Ovary (tissue), 9 donors: ENCODE measurements around the gene MYO1E. TPM values are rescaled to one million over a fixed set of nuclear protein-coding genes. Genes with fewer than 3 reads are reported as not detected.

Source experiments
- DNase-seq, 5 donors: peaks; one replicate each; pipeline ENCODE4 v3.0.0-alpha.2; 2019 to 2020
- H3K27ac ChIP-seq, 2 donors: fragments of 200-600 bp; one replicate each; pipeline versions ENCODE4 v1.5.1 to v1.8.0; 2019 to 2022
- H3K27me3 ChIP-seq: fragments of 200-600 bp; one replicate; pipeline ENCODE4 v1.8.0; 2022
- H3K36me3 ChIP-seq: fragments of 200-600 bp; sonication (generic); one replicate; pipeline ENCODE4 v1.5.1; 2019
- H3K4me1 ChIP-seq: one replicate; pipeline ENCODE4 v1.8.1; 2013; ENCODE audit warnings: mild to moderate bottlenecking, moderate library complexity; ENCODE audit not compliant: insufficient read depth
- H3K4me3 ChIP-seq: fragments of 200-600 bp; sonication (generic); one replicate; pipeline ENCODE4 v1.5.1; 2017
- H3K9me3 ChIP-seq, 2 donors: fragments of 200-600 bp in 1 of 2; sonication (generic) in 1 of 2; one replicate each; pipeline versions ENCODE4 v1.5.1 to v1.8.1; 2013 to 2019; ENCODE audit warnings: mild to moderate bottlenecking in 1 of 2, moderate library complexity in 1 of 2
- CTCF ChIP-seq, 3 donors: fragments of 450-650 bp in 2 of 3; fragments of 200-600 bp in 1 of 3; IDR thresholded peaks; one replicate each; pipeline versions ENCODE4 v1.5.1 to v1.8.0; 2016 to 2022; ENCODE audit warnings: antibody characterized with exemption in 3 of 3, mild to moderate bottlenecking in 1 of 3
- EP300 ChIP-seq: sonication (generic); formaldehyde crosslinking; IDR thresholded peaks from one replicate; pipeline ENCODE4 v1.6.1; 2017; ENCODE audit warnings: antibody characterized with exemption
- POLR2A ChIP-seq: fragments of 450-650 bp; IDR thresholded peaks from one replicate; pipeline ENCODE4 v1.6.1; 2017; ENCODE audit warnings: antibody characterized with exemption, mild to moderate bottlenecking, moderate library complexity
- WGBS, 3 donors: extraction: QIAGEN DNeasy Blood & Tissue Kit in 1 of 3; methylation state at CpG; one replicate each; pipeline versions ENCODE4 v1.1.5 to v1.1.7; 2013 to 2017; 5-methylcytosine and 5-hydroxymethylcytosine counted together
- intact Hi-C, 4 donors: fragments of 100-400 bp; cut with DNase I; formaldehyde crosslinking; loops; one replicate each; pipeline versions ENCODE4 v1.11.0 to v1.15.1; 2022 to 2023
- polyA plus RNA-seq, 2 donors: library from polyadenylated mRNA; stranded (reverse); fragments of 200-250 nt in 1 of 2; fragments of 350-450 nt in 1 of 2; fragmentation: Illumina TruSeq in 1 of 2; extraction: RNeasy Lipid Tissue Mini Kit (QIAGEN cat#74804) in 1 of 2; gene quantifications; one replicate each; pipeline ENCODE4 v1.2.3, GENCODE V29; 2013 to 2014
- total RNA-seq, 7 donors: library from RNA; depleted of rRNA in 2 of 7; stranded (reverse); fragments of >200 nt in 2 of 7; fragmentation: NEBNext Ultra II Directional in 3 of 7; extraction: Animal tissue kit (Norgen Biotek cat#: 25700) in 3 of 7; gene quantifications; one replicate each; pipeline versions ENCODE4 v1.1.0 to v1.2.4, GENCODE V29; 2016 to 2023
- donor health status: DM: no; HTN: no; CAD: no; lungs with moderate emphysema.
- donor health status: DM: no; HTN: no; CAD: no.
- donor health status: Bipolar disorder and iron deficiency.
- donor health status: DM: yes; HTN: yes; CAD: no.
- donor health status: DM: no; HTN: no; CAD: no.
- donor health status: DM: yes; HTN: yes; CAD: no.

Gene MYO1E
- total and polyA plus RNA-seq, 9 donors: 11.6 to 96.0 (median 44.8) TPM

- intact Hi-C loops: no loop called here
- Histone ChIP-seq H3K36me3 (no peaks in the 10 kb centered on the region), H3K4me1 (peaks cover 1% of the 10 kb centered on the region), H3K27me3 (no peaks in the 10 kb centered on the region), H3K27ac (no peak overlapping the region), H3K4me3 (no peak overlapping the region), H3K9me3 (no peaks in the 10 kb centered on the region)
- 95 to 97% (median 96%) methylated on average over 8 of the region's 8 CpGs for WGBS, 3 donors
- no peak for TF ChIP-seq EP300
- no peak for TF ChIP-seq CTCF (IDR thresholded peaks at IDR 0.05)
- no peak for TF ChIP-seq POLR2A
- no peak for DNase-seq
Observed at GRCh38 chr15:59171067-59171397, 201.6 kb downstream of the MYO1E start.

- 83 to 88% (median 84%) methylated on average over 12 of the region's 12 CpGs for WGBS, 3 donors
Observed at GRCh38 chr15:59170295-59171066, 202.2 kb downstream of the MYO1E start.

GRCh38 chr15:59169251-59169708 lies 203.4 kb downstream of the MYO1E start:
- H3K27ac ChIP-seq: no peak overlapping the region
- no peaks in the 10 kb centered on the region for H3K9me3 ChIP-seq
- no peaks in the 10 kb centered on the region for H3K27me3 ChIP-seq
- DNase-seq: no peak
- H3K36me3 ChIP-seq: no peaks in the 10 kb centered on the region
- WGBS, 3 donors: 49 to 66% (median 64%) methylated on average over 3 of the region's 3 CpGs
- peaks cover 1% of the 10 kb centered on the region for H3K4me1 ChIP-seq
- TF ChIP-seq EP300 (no peak), POLR2A (no peak), CTCF (IDR thresholded peaks at IDR 0.05) (no peak)
- intact Hi-C loops: no loop called here
- no peak overlapping the region for H3K4me3 ChIP-seq

More at GRCh38 chr15:59170295-59171066, 202.2 kb downstream of the MYO1E start:
- no peaks in the 10 kb centered on the region for H3K27me3 ChIP-seq
- peaks cover 1% of the 10 kb centered on the region for H3K4me1 ChIP-seq
- H3K36me3 ChIP-seq: no peaks in the 10 kb centered on the region
- TF ChIP-seq POLR2A (no peak), CTCF (IDR thresholded peaks at IDR 0.05) (no peak), EP300 (no peak)
- H3K4me3 ChIP-seq: no peak overlapping the region
- H3K9me3 ChIP-seq: no peaks in the 10 kb centered on the region
- intact Hi-C loops: no loop called here
- no peak overlapping the region for H3K27ac ChIP-seq
- DNase-seq: peak in 3 of 5 donors; percentile 25 to 39 (median 28)

GRCh38 chr15:59168536-59168935 lies 204.1 kb downstream of the MYO1E start:
- TF ChIP-seq EP300 (no peak), CTCF (IDR thresholded peaks at IDR 0.05) (no peak), POLR2A (no peak)
- Histone ChIP-seq H3K4me3 (no peak overlapping the region), H3K27me3 (no peaks in the 10 kb centered on the region), H3K36me3 (no peaks in the 10 kb centered on the region), H3K27ac (no peak overlapping the region), H3K9me3 (no peaks in the 10 kb centered on the region), H3K4me1 (peaks cover 1% of the 10 kb centered on the region)
- WGBS, 3 donors: 56 to 63% (median 58%) methylated on average over 7 of the region's 7 CpGs
- peak in 1 of 5 donors; percentile 18 for DNase-seq
- intact Hi-C loops: no loop called here
